HG03378 (cell line): Measurements from ENCODE around the gene MYADML2.

Source experiments
- ATAC-seq: cut with Tn5 transposase; IDR thresholded peaks from one replicate; pipeline ENCODE4 v1.9.1; 2021; ENCODE audit warnings: mild to moderate bottlenecking, moderate library complexity; ENCODE audit not compliant: unreplicated experiment

The MYADML2 gene

GRCh38 chr17:81912441-81913309 lies 34.4 kb downstream of the MYADML2 start:
- no peak for ATAC-seq

GRCh38 chr17:81911969-81912368 lies 35.1 kb downstream of the MYADML2 start:
- ATAC-seq = no peak

GRCh38 chr17:81911277-81911961 lies 35.6 kb downstream of the MYADML2 start, which contains the start of gene PCYT2:
Gene PCYT2 (minus strand): TSS chr17:81911399. CDS start chr17:81911355, 44 bp downstream.
- no peak for ATAC-seq

GRCh38 chr17:81910840-81911276 lies 36.2 kb downstream of the MYADML2 start:
- ATAC-seq = no peak

- ATAC-seq = no peak
These were observed 36.8 kb downstream of the MYADML2 start for GRCh38 chr17:81909966-81910839.

GRCh38 chr17:81909231-81909630 lies 37.8 kb downstream of the MYADML2 start:
- no peak for ATAC-seq

GRCh38 chr17:81908793-81909192 lies 38.2 kb downstream of the MYADML2 start:
- ATAC-seq = no peak

GRCh38 chr17:81907219-81908145 lies 39.6 kb downstream of the MYADML2 start:
- no peak for ATAC-seq

- no peak for ATAC-seq
These were observed 40.4 kb downstream of the MYADML2 start for GRCh38 chr17:81906476-81907218.

- no peak for ATAC-seq
These were observed 41.0 kb downstream of the MYADML2 start for GRCh38 chr17:81905993-81906392.

- ATAC-seq = no peak
These were observed 41.6 kb downstream of the MYADML2 start for GRCh38 chr17:81905424-81905875.

GRCh38 chr17:81904600-81905423 lies 42.2 kb downstream of the MYADML2 start:
- ATAC-seq = no peak

GRCh38 chr17:81903896-81904599 lies 43.0 kb downstream of the MYADML2 start:
- ATAC-seq = no peak

GRCh38 chr17:81903415-81903831 lies 43.6 kb downstream of the MYADML2 start:
- no peak for ATAC-seq

GRCh38 chr17:81902653-81903414 lies 44.2 kb downstream of the MYADML2 start:
- no peak for ATAC-seq

GRCh38 chr17:81902023-81902652 lies 44.9 kb downstream of the MYADML2 start, which contains the start of gene NPB:
Gene NPB (plus strand): TSS chr17:81902238. CDS start chr17:81902278, 40 bp downstream.
- ATAC-seq = no peak
